Measurements from ENCODE around the gene KIF5C.
A peak's percentile ranks its signal among the peaks of the same experiment; 100 is the strongest.

Gene KIF5C

GRCh38 chr2:148926291-148926961 is 51.4 kb downstream of the KIF5C start:
- peak; percentile 52 for DNase-seq (ENCODE audit: low spot score)

DNA sequence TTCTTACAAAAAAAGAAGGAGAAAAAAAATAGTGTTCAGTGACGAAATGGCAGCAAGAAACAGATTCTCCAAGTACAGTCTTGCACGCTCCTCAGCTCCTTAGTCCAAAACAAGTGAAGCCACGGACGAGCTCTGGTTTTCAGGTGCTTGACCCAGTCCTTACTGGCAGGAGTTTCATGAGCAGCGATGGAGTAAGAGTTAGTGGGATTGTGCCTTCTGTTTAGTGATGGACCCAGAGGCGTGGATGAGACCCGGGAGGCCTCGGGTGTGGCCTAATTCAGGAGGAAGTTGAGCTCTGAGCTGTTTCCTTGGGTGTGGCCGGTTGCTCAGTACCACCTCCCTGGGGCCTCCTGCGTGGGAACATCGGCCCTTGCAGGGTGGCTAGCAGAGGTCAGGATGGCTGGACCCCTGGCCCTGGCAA is 52.0 kb downstream of the KIF5C start:
- DNase-seq (ENCODE audit: low spot score), result no peak

DNA sequence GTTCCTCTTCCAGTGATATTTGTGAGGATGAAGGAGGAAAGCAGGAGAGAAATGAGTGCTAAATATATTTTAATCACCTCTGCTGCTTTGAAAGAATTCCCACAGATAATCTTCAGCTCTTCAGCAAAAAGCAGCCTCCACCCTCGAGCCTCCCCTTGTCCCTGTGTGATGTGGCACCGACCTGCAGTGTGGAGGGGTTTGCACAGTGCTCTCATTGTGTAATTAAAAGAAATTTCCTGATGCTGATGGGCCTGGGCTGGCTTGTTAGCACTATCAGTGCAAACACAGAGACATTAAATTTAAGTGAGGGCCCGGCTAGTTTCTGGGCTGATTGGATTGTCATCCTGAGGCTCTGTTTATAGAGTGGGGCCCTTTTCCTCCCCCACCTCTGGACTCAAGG is 53.4 kb downstream of the KIF5C start:
- no peak for DNase-seq (ENCODE audit: low spot score)

DNA sequence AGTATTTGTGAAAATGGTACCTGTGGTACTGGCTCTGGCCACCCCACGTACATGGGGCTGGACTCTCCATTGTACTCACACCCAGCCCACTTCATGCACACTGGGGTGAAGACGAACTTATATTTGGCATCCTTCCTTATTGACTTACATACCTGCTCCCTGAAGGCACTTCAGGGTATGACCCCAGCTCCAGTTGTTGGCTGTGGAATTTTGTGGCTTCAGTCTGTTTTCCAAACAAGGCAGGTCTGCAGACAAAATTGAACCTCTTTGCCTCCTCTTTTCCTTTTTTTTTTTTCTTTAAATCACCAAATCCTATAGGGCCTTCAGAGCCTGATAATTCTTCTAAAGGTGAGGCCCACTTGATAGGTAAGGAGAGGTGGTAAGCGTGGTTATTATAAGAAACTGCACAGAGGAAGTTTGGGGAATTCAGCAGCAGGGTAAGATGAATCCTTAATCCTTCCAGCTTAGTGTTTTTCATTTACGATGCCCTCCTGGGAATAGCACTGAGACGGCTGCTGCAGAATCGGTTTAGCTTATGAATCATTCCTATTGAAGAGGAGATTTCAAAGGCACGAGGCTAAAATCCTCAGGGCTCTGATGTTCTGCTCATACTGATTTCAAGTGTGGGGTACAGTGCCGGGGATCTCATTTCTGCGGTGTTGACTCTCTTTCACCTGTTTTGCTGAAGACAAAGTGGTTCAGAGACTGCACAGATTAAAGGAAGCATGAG is 55.2 kb downstream of the KIF5C start:
- no peak for DNase-seq (ENCODE audit: low spot score)

- DNase-seq (ENCODE audit: low spot score), result no peak
These were observed 57.5 kb downstream of the KIF5C start for GRCh38 chr2:148932536-148932935.

DNA sequence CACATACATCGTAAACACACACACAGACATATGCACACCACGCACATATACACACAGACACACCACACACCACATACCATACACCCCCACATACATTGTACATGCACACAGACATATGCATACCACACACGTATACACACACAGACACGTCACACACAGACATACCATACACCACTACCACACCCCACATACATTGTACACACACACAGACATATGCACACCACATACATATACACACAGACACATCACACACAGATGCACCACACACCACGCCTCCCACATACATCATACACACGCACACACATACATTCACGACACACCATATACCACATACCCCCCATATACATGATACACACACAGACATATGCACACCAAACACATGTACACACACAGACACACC is 58.4 kb downstream of the KIF5C start:
- no peak for DNase-seq (ENCODE audit: low spot score)

DNA sequence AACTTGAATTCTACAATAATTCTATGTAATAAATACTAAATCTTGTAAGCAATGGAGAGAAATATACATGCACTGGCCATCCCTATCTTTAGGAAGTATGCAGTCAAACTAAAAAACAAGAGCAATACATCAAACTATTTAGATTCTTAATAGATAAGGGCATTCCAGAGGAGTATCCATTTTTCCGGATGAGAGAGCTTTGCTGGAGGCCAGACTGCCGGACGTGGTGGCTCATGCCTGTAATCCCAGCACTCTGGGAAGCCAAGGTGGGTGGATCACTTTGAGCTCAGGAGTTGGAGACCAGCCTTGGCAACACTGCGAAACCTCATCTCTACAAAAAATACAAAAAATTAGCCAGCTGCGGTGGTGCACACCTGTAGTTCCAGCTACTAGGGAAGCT is 60.8 kb downstream of the KIF5C start:
- no peak for DNase-seq (ENCODE audit: low spot score)

- peak; percentile 10 for DNase-seq (ENCODE audit: low spot score)
These were observed 61.9 kb downstream of the KIF5C start for GRCh38 chr2:148936857-148937450.

DNA sequence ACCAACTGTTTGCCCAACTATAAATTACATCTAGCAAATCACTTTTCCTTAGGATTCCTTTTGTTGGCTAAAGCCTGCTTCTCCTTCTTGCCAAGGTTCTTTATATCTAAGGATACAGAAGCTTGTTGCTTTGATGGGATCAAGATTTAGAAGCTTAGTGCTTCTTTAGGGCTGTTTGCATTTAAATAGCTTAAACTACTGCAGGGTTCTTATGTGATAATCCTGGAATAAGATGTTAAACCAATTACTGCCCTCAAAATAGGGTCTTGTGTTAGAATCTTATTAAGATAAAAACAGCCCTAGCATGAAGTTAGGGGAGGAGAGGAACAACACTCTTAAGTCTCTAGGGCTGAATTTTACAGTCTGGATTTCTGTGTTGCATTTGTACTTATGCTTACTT is 64.2 kb downstream of the KIF5C start:
- no peak for DNase-seq (ENCODE audit: low spot score)

DNA sequence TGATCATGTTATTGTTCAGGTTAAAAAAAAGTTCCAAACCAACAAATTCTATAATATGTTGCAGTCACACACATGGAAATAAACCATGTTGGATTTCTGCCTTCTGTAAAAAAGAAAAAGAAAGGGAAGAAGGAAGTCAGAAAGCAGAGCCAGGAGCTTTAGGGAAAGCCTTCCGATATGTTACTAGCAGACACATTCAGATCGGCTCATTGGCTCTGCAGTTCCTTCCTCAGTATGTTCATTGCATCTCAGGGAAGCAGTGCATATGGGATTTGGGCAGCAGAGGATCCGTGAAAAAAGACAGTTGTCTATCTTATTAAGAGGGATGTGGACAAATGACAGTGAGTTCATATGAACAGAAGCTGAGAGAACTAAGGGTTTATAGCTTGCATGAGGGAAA is 68.1 kb downstream of the KIF5C start:
- DNase-seq (ENCODE audit: low spot score), result no peak

DNA sequence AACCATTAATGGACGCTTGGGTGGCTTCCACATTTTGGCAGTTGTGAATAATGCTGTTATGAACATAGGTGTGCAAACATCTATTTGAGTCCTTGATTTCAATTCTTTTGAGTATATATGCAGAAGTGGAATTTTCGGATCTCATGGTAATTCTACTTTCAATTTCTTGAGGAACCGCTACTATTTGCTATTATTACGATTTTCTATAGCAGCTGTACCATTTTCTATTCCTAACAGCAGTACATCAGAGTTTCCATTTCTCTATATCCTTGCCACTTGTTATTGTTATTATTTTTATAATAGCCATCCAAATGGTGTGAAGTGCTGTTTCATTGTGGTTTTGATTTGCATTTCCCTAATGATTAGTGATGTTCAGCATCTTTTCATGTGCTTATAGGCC is 69.5 kb downstream of the KIF5C start:
- DNase-seq (ENCODE audit: low spot score), result no peak

DNA sequence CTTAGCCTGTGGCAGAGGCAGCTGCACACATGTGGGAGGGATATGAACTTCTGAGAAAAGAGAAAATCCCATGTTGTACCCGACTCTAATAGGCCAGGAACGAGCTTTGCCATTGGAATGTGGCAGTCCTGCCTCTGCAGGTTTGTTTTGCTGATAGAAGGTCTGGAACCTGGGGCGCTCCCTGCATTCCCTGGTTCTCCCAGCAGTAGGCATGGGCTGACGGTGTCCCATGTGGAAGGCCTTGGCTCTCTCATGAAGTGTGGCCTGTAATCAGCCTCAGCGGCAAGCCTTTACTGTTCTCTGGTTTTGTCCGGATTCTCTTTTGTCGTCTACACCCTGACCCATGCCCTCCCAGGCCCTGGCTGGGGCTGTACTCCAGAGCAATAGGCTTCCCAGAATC is 72.3 kb downstream of the KIF5C start:
- no peak for DNase-seq (ENCODE audit: low spot score)

- DNase-seq (ENCODE audit: low spot score), result no peak
These were observed 73.8 kb downstream of the KIF5C start for GRCh38 chr2:148948868-148949267.

- DNase-seq (ENCODE audit: low spot score), result no peak
These were observed 74.3 kb downstream of the KIF5C start for GRCh38 chr2:148949348-148949747.

GRCh38 chr2:148952621-148953020 is 77.6 kb downstream of the KIF5C start:
- DNase-seq (ENCODE audit: low spot score), result no peak

DNA sequence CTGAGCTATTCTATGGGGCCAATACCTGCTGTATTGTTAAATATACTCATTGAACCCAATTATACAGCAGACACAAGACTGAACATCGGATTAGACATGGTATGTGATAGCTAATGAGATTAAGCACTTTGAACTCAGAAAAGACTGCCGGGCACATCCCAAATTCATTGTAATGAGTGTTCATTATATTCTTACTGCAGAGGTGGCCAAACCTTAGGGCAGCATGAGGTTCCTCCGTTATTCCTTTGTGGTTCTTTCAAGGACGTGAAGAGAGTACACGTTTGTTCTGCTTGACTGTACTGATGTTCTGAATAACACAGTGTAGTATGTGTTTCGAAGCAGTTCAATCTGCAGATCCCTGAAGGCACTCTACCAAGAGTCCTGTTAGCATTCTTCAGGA is 78.4 kb downstream of the KIF5C start:
- no peak for DNase-seq (ENCODE audit: low spot score)

DNA sequence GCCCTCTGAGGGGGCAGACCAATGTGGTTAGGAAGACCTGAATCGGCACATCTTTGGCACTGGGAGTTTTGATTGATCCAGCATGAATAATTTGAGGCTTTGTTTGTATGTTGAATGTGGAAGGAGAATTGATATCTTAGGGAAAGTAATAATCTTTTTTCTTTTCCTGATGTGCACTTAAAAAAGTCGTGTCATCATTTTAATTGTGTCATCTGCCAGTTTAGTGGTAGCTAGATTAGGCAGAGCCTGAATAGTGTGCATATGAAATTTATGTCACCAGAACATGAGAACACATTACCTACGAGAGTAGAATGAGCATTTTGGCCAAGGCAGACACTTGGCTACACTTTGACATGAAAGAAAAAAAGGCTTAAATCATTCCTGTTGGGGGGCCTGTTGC is 79.5 kb downstream of the KIF5C start:
- no peak for DNase-seq (ENCODE audit: low spot score)

DNA sequence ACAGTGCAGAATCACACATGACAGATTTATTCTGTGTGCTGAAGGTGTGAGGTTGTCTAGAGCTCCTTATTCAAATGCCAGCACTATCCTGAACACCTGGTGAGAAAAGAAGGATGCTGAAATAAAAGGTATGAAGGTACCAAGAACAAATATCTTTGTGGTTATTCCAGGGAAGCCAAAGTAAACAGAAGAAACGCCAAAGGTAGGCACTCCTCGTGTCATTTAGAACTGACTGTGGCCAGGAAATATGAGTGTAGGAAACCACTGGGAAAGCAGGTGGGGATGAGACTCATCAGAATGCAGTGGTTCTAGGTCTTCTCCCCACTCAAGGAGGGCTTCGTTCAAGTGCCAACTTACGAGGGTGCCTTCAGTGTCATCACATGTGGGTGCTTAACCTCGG is 80.8 kb downstream of the KIF5C start:
- no peak for DNase-seq (ENCODE audit: low spot score)

DNA sequence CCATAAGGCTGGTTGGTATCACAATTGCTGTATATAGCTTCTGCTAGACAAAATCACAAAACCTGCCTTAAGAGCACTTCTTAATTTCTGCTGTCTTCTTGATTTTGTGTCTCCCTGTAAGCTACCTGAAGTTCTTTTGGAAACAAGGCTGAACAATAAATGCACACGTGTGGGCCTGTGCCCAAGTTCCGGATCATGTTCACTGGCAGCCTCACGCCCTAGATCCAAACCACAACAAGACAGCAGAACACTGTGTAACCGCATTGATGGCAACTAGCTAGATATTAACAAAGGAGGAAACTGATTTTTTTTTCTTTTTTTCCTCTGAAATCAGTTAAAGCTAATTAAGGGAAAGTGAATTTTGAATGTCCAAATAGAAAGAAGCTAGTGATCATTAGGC is 82.0 kb downstream of the KIF5C start:
- no peak for DNase-seq (ENCODE audit: low spot score)

DNA sequence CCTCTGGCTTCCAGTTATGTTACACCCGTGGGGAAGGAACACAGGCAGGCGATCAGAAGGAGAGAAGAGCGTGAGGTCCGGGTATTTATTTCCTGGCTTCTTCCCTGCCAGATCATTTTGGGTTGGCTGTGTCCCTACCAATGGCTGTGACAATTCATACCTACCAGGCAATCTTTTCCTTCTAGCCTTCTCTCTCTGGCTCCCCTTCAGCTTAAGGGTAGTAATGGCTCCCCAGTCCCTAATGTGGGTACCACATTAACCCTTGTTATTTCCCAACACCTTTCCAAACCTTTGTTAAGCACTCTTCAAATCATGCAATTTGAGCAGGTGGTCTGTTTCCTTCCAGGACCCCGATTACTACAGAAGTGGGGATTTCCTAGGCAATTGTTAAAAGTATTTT is 84.7 kb downstream of the KIF5C start:
- DNase-seq (ENCODE audit: low spot score), result no peak

DNA sequence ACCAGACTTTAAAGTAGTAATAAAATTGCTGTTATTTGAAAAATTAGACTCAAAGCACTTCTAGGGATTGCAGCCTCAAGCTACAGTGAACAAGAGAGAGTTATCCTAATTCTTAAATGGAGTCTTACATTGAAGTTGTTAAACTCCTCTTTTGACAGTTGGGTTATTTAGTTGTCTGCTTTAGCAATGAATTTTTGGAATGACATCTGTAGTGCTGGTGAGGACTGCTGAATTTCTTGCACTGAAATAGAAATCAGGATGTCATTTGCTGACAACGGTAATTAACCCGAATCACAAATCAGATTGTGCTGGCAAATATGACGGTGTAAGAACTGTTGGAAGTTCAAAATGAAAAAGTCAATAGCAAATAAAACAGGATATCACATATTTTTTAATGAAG is 85.5 kb downstream of the KIF5C start:
- DNase-seq (ENCODE audit: low spot score), result no peak

DNA sequence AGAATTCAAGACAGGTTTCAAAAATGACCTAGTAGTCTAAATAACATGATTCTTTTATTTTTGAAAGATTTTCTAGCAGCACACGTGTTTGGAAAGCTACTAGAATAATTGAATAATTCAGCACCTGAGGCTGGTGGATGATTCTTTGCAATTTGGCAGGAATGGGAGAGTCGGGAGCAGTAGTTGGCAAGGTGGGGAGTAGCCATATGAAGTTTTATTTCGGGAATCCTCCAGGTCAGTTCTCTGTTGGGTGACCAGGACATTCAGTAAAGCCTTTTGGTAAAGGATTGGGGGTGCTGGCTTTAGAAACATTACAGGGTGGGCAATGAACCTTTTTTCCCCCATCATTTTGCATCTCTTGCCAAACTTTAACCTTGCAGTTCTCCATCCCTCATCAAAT is 88.4 kb downstream of the KIF5C start:
- no peak for DNase-seq (ENCODE audit: low spot score)

DNA sequence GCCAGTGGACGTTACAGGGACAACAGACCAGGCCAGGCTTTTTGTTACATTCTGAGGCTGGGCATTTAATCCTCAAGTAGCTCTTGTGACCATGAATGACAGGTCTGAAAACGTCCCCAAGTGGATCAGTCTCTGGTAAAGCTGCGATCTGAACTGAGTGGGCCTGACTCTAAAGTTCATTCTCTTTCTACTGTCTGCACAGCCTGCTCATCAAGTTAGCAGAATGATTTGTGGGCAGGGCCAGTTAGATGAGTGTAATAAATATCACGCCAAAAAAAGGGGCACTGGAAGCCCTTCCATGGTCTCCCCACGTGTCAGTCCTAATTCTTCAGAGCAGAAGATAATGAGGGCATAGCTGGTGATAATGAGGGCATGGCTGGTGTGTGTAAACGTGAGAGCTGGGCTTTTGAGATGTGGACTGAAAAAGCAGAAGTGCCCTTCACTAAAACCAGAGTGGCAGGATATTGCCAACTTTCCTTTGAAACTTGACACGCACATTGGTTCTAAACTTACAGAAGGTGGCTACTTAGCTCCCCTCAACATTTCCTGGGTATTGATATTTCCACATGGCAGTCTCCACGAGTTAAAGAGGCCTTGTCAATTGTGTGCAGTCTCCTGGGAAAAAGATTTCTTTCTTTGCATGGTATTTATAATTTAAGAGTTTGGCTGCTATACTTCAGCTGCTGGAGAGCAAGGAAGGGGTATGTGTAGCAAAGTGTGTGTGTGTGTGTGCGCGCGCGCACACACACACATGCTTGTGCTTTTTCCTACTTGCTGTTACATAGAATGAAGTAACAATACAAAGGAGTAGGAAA is 90.8 kb downstream of the KIF5C start:
- no peak for DNase-seq (ENCODE audit: low spot score)
